ENCODE measurements around the gene KIF16B. TPM values are rescaled to one million over a fixed set of nuclear protein-coding genes. Genes with fewer than 3 reads are reported as not detected.
"Not testable (repeated sequence)": the region's sequence is repeated elsewhere in the genome, so short reads cannot be mapped to it uniquely, and the experiment has no call there.

The KIF16B gene
- total RNA-seq, 1 donor from 2014 or later: 7.1 TPM

DNA sequence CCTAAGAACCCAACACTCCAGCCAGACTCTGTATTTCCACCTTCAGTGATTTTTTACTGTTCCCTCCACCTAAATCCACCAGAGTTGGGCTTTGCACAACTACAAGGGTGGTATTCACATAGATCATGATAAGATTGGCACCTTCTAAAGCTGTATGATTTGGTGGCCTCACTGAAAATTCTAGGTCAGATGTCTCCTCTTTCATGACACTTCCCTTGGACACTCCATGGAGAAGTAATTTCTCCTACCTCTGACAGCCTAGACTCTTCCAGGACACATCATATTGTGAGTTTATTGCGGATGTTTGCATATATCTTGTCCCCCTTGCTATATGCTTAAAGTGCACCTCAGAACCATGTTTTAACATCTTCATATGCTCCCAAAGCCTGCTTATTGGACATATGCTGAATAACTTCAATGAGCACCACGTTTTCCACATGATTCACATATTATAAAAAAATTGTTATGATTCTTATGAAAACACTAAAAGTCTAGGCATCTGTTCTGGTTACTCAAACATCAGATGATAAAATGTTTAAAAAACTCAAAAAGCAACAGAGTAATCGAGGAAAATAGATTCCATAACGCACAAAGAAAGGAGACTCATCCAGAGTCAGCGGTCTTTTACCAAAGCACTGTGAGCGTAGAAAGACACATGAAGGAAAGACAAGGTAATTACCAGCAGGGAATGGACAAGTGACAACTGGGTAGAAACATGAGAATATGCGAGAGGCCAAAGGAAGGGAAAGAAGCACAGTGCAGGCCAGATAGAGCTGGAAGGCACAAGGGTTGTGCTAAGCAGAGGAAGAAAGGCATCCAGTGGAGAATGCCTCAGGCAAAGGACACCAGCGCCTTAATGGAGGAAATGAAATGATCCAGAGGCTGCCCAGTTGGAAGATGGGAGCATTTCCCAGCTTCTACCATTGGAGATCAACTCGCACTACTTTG, 46.5 kb downstream of the KIF16B start:
- no peak for DNase-seq (ENCODE audit: low read depth)
- TF ChIP-seq, protein P1, sequence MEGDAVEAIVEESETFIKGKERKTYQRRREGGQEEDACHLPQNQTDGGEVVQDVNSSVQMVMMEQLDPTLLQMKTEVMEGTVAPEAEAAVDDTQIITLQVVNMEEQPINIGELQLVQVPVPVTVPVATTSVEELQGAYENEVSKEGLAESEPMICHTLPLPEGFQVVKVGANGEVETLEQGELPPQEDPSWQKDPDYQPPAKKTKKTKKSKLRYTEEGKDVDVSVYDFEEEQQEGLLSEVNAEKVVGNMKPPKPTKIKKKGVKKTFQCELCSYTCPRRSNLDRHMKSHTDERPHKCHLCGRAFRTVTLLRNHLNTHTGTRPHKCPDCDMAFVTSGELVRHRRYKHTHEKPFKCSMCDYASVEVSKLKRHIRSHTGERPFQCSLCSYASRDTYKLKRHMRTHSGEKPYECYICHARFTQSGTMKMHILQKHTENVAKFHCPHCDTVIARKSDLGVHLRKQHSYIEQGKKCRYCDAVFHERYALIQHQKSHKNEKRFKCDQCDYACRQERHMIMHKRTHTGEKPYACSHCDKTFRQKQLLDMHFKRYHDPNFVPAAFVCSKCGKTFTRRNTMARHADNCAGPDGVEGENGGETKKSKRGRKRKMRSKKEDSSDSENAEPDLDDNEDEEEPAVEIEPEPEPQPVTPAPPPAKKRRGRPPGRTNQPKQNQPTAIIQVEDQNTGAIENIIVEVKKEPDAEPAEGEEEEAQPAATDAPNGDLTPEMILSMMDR (IDR thresholded peaks at IDR 0.05; ENCODE audit: insufficient read depth, low read length, poor library complexity, severe bottlenecking): no peak
- Histone ChIP-seq H3K36me3 (ENCODE audit: control insufficient read depth, insufficient read depth, low read length) (no peaks in the 10 kb centered on the region), H3K27me3 (ENCODE audit: control insufficient read depth, insufficient read depth, low read length) (no peaks in the 10 kb centered on the region), H3K4me3 (ENCODE audit: low read depth, low read length) (no peak overlapping the region)

DNA sequence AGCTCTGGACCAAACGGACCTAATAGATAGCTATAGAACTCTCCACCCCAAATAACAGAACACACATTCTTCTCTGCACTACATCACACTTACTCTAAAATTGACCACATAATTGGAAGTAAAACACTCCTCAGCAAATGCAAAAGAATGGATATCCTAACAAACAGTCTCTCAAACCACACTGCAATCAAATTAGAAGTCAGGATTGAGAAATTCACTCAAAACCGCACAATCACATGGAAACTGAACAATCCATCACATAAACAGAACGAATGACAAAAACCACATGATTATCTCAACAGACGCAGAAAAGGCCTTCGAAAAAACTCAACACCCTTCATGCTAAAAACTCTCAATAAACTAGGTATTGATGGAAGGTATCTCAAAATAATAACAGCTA, 50.6 kb downstream of the KIF16B start:
- not testable (repeated sequence) for H3K4me3 ChIP-seq (ENCODE audit: low read depth, low read length); DNase-seq (ENCODE audit: low read depth); H3K36me3 ChIP-seq (ENCODE audit: control insufficient read depth, insufficient read depth, low read length); H3K27me3 ChIP-seq (ENCODE audit: control insufficient read depth, insufficient read depth, low read length)

DNA sequence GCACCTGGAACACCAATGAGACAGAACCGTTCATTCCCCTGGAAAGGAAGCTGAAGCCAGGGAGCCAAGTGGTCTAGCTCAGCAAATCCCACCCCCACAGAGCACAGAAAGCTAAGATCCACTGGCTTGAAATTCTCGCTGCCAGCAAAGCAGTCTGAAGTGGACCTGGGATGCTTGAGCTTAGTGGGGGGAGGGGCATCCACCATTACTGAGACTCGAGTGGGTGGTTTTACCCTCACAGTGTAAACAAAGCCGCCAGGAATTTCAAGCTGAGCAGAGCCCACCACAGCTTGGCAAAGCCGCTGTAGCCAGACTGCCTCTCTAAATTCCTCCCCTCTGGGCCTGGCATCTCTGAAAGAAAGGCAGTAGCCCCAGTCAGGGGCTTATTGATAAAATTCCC, 53.1 kb downstream of the KIF16B start:
- no peaks in the 10 kb centered on the region for H3K27me3 ChIP-seq (ENCODE audit: control insufficient read depth, insufficient read depth, low read length)
- TF ChIP-seq, protein P1 (IDR thresholded peaks at IDR 0.05; ENCODE audit: insufficient read depth, low read length, poor library complexity, severe bottlenecking): no peak
- H3K4me3 ChIP-seq (ENCODE audit: low read depth, low read length): no peak overlapping the region

DNA sequence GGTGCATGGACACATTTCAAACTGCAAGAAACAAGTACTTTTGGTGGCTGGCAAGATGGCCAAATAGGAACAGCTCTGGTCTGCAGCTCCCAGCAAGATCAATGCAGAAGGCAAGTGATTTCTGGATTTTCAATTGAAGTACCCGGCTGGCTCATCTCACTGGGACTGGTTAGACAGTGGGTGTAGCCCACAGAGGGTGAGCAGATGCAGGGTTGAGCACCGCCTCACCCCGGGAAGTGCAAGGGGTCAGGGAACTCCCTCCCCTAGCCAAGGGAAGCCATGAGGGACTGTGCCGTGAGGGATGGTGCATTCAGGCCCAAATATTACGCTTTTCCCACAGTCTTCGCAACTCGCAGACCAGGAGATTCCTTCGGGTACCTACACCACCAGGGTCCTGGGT, 53.6 kb downstream of the KIF16B start:
- not testable (repeated sequence) for DNase-seq (ENCODE audit: low read depth); H3K27me3 ChIP-seq (ENCODE audit: control insufficient read depth, insufficient read depth, low read length); H3K4me3 ChIP-seq (ENCODE audit: low read depth, low read length); H3K36me3 ChIP-seq (ENCODE audit: control insufficient read depth, insufficient read depth, low read length)

More for the DNA sequence above, 53.1 kb downstream of the KIF16B start:
- DNase-seq (ENCODE audit: low read depth): no peak
- no peaks in the 10 kb centered on the region for H3K36me3 ChIP-seq (ENCODE audit: control insufficient read depth, insufficient read depth, low read length)

DNA sequence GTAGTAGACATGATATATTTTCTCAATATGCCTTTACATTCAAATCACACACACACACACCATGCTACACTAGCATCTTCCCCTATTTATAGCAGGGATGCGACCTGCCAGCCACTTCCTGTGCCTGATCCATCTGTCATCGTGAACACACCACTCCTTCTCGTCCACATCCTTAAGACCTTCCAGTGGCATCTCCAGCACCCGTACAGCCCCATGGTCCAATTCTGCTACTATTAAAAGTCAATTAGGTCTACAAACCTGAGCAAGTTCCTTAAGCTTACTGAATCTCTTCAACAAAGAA, 54.5 kb downstream of the KIF16B start:
- DNase-seq (ENCODE audit: low read depth): no peak
- no peaks in the 10 kb centered on the region for H3K36me3 ChIP-seq (ENCODE audit: control insufficient read depth, insufficient read depth, low read length)
- TF ChIP-seq, protein P1 (IDR thresholded peaks at IDR 0.05; ENCODE audit: insufficient read depth, low read length, poor library complexity, severe bottlenecking): no peak

DNA sequence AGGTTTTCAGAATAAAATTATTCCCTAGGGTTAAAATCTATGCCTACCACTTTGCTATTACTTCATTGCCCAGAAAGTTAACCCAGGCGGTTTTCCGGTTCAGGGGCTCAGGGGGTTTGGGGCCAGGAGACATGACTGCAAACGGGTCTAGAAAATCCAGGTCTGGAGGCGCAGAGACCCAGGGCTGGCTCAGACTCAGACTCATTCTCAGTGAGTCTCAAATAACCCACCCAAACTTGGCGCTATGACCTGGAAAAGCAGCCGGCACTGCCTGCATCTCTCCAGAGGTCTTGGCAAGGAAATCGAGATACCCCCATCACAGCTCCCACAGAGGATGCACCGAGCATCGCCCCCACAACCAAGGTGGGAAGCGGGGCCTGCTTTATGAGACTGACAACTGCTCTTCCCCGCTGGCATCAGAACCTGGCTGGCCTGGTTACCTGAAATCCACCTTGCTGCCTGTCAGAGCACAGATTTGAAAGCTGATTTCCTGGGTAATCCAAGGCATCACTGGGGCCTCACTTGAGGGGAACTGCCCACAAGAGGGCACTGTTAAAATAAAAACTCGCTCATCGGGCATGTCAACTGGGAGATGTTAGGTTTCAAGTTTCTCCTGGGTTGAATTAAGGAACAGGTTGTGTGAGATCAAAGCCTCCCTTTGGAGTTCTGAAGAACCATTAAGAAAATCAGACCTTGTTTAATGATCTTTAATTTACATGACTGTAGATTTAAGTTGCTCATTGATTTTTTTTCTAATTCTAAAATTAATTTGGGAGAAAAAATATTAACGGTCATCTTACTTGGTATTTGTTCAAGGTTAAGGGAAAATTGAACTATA, 55.1 kb downstream of the KIF16B start:
- H3K27me3 ChIP-seq (ENCODE audit: control insufficient read depth, insufficient read depth, low read length): no peaks in the 10 kb centered on the region
- H3K36me3 ChIP-seq (ENCODE audit: control insufficient read depth, insufficient read depth, low read length): no peaks in the 10 kb centered on the region
- no peak overlapping the region for H3K4me3 ChIP-seq (ENCODE audit: low read depth, low read length)
- DNase-seq (ENCODE audit: low read depth): peak; percentile 5
- TF ChIP-seq, protein P1 (IDR thresholded peaks at IDR 0.05; ENCODE audit: insufficient read depth, low read length, poor library complexity, severe bottlenecking): peak; percentile 62

More for the DNA sequence above, 54.5 kb downstream of the KIF16B start:
- H3K4me3 ChIP-seq (ENCODE audit: low read depth, low read length): no peak overlapping the region
- no peaks in the 10 kb centered on the region for H3K27me3 ChIP-seq (ENCODE audit: control insufficient read depth, insufficient read depth, low read length)
